Endothelial cell of umbilical vein (primary cell): ENCODE measurements around the gene ATG101.

Experiments
- EZH2 ChIP-seq: IDR thresholded peaks from 2 replicates; pipeline ENCODE4 v1.6.1; 2012; ENCODE audit warnings: borderline replicate concordance, low read depth, mild to moderate bottlenecking, moderate library complexity, low read length, inconsistent platforms; ENCODE audit not compliant: severe bottlenecking
- FOS ChIP-seq: IDR thresholded peaks from 2 replicates; pipeline ENCODE4 v1.6.1; 2011; ENCODE audit warnings: mild to moderate bottlenecking, low read length, moderate library complexity, borderline replicate concordance; ENCODE audit not compliant: insufficient read depth
- GATA2 ChIP-seq: IDR thresholded peaks from 2 replicates; pipeline ENCODE4 v1.7.0; 2011; ENCODE audit warnings: low read depth, mild to moderate bottlenecking, moderate library complexity, mixed read lengths, low read length; ENCODE audit not compliant: insufficient read length, insufficient read depth
- JUN ChIP-seq: IDR thresholded peaks from 2 replicates; pipeline ENCODE4 v1.6.1; 2011; ENCODE audit warnings: borderline replicate concordance, low read depth; ENCODE audit not compliant: insufficient read length, insufficient read depth
- MYC ChIP-seq: IDR thresholded peaks from one replicate; pipeline ENCODE4 v1.6.1; 2011; ENCODE audit warnings: mild to moderate bottlenecking, low read depth, low read length
- POLR2A ChIP-seq: IDR thresholded peaks from 2 replicates; pipeline ENCODE4 v1.6.1; 2012; ENCODE audit warnings: low read depth, mild to moderate bottlenecking, control low read depth, low read length
- POLR2AphosphoS5 ChIP-seq: IDR thresholded peaks from 2 replicates; pipeline ENCODE4 v1.6.1; 2012; ENCODE audit warnings: low read depth, mild to moderate bottlenecking, control low read depth, low read length, moderate library complexity; ENCODE audit not compliant: insufficient read depth
- TF ChIP-seq, protein P1 (sequence below), 2 donors: IDR thresholded peaks; 1 replicate in 1 of 2; 2 replicates in 1 of 2; pipeline ENCODE4 v1.5.1; 2011; ENCODE audit warnings: low read length in 2 of 2, mild to moderate bottlenecking in 2 of 2, moderate library complexity in 2 of 2, control low read depth in 1 of 2, inconsistent platforms in 1 of 2, low read depth in 1 of 2; ENCODE audit not compliant: insufficient read depth in 1 of 2; ENCODE audit errors: extremely low read depth in 1 of 2
- TF ChIP-seq, protein P2 (sequence below): IDR thresholded peaks from 2 replicates; pipeline ENCODE4 v1.6.1; 2011; ENCODE audit not compliant: insufficient read depth, insufficient read length

GRCh38 chr12:52037248-52037861 lies 32.4 kb upstream of the ATG101 start:
- TF ChIP-seq POLR2A (no peak), EZH2 (no peak), JUN (no peak), MYC (no peak), POLR2AphosphoS5 (no peak), FOS (no peak), GATA2 (no peak)
- TF ChIP-seq, protein P1, sequence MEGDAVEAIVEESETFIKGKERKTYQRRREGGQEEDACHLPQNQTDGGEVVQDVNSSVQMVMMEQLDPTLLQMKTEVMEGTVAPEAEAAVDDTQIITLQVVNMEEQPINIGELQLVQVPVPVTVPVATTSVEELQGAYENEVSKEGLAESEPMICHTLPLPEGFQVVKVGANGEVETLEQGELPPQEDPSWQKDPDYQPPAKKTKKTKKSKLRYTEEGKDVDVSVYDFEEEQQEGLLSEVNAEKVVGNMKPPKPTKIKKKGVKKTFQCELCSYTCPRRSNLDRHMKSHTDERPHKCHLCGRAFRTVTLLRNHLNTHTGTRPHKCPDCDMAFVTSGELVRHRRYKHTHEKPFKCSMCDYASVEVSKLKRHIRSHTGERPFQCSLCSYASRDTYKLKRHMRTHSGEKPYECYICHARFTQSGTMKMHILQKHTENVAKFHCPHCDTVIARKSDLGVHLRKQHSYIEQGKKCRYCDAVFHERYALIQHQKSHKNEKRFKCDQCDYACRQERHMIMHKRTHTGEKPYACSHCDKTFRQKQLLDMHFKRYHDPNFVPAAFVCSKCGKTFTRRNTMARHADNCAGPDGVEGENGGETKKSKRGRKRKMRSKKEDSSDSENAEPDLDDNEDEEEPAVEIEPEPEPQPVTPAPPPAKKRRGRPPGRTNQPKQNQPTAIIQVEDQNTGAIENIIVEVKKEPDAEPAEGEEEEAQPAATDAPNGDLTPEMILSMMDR (IDR thresholded peaks at IDR 0.05; ENCODE audit: extremely low read depth in 1 of 2, insufficient read depth in 1 of 2, low read depth in 1 of 2, low read length in 2 of 2) = peak in 1 of 2 donors; percentile 31
- TF ChIP-seq, protein P2, sequence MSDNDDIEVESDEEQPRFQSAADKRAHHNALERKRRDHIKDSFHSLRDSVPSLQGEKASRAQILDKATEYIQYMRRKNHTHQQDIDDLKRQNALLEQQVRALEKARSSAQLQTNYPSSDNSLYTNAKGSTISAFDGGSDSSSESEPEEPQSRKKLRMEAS = no peak
